GM18508 (cell line): ENCODE measurements around the gene CDK13.
"Not testable (repeated sequence)": the region's sequence is repeated elsewhere in the genome, so short reads cannot be mapped to it uniquely, and the experiment has no call there.

Experiments
- ATAC-seq: cut with Tn5 transposase; IDR thresholded peaks from one replicate; pipeline ENCODE4 v1.9.1; 2021; ENCODE audit warnings: moderate number of reproducible peaks; ENCODE audit not compliant: insufficient read depth, unreplicated experiment

CDK13 gene

DNA sequence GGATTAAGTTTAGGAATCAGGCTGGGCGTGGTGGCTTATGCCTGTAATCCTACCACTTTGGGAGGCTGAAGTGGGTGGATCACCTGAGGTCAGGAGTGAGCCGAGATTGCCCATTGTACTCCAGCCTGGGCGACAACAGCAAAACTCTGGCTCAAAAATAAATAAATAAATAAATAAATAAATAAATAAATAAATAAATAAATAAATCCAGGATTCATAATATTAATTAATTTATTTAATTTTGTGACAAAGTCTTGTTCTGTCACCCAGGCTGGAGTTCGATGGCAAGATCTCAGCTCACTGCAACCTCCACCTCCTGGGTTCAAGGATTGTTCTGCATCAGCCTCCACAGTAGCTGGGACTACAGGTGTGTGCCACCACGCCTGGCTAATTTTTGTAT lies 188.9 kb downstream of the CDK13 start:
- ATAC-seq = no peak

DNA sequence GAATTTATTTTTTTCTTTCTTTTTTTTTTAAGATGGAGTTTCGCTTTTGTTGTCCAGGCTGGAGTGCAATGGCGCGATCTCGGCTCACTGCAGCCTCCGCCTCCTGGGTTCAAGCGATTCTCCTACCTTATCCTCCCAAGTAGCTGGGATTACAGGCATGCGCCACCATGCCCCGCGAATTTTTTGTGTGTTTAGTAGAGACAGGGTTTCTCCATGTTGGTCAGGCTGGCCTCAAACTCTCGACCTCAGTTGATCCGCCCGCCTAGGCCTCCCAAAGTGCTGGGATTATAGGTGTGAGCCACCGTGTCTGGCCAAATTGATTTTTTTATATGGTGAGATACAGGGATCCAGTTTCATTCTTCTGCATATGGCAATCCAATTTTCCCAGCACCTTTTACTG lies 189.8 kb downstream of the CDK13 start:
- ATAC-seq = not testable (repeated sequence)

DNA sequence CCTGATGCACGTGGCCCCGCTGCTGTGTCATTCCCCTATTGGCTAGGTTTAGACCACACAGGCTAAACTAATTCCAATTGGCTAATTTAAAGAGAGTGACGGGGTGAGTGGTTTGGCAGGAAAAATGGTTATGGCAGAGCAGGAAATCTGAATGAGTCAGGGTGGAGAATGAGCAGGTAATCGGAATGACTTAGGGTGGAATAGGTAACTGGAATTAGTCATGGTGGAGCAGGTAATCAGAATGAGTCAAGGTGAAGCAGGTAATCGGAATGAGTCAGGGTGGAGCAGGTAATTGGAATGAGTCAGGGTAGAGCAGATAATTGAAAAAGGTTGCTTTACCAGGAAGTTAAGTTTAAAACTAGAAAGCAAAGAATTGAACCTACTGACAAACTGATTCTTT lies 191.9 kb downstream of the CDK13 start:
- not testable (repeated sequence) for ATAC-seq

DNA sequence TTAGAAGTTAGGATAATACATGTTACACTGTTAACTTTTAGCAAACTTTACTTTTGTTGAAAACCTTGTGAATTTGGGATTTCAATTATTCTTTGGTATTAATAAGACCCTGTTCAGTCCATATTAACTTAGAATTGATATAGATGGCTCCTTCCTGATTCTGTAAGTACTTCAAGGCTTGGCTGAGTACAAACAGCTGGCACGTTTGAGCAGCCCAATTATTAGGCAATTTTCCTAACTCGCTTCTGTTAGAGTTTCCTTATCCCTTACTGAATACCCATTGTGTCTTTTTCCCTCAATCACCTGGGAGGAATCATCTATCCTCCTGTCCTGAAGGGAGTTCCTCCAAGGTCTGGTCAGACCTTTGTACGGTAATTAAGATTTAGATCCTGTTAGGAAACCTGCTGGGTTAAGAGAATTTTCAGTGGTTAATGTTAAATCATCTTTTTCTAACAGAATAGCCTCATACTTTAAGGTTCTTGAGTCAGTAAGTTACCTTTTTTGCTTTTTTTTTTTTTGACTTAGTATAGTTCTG lies 195.6 kb downstream of the CDK13 start:
- not testable (repeated sequence) for ATAC-seq

DNA sequence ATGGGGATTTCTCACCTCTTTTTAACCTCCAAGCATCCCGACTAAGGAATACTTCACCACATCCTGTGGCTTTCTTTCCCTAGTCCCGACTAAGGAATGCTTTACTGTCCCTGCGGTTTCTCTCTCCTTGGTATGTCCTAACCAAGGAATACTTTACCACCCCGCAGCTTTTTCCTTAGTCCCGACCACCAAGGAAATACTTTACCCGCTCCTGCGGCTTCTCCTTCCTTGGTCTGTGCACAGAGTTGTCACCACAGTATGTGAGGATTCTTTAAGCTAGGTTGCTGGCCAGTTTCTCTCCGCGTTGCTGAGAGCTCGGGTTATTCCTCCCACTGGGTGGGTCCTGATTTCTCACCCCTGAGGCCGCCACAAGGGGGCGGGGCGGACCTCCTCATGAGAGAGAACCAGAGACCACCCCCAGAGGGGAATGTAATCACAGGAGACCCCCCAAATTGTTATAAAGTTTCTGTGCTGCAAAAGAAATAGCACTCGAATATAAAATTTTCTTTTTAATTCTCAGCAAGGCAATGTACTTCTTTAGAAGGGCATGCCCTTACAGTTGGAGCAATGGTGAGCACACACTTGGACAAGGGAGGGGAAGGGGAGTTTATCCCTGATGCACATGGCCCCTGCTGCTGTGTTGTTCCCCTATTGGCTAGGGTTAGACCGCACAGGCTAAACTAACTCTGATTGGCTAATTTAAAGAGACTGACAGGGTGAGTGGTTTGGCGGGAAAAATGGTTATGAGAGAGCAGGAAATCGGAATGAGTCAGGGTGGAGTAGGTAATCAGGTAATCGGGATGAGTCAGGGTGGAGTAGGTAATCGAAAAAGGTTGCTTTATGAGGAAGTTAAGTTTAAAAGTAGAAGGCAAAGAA lies 197.6 kb downstream of the CDK13 start:
- no peak for ATAC-seq

DNA sequence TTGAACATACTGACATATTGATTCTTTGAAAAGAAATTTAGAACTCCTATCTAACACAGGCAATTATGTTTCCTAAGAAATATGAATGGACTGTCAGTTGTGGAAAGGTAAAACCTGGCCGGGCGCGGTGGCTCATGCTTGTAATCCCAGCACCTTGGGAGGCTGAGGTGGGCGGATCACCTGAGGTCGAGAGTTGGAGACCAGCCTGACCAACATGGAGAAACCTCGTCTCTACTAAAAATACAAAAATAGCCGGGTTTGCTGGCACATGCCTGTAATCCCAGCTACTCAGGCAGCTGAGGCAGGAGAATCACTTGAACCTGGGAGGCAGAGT lies 198.2 kb downstream of the CDK13 start:
- ATAC-seq = not testable (repeated sequence)

DNA sequence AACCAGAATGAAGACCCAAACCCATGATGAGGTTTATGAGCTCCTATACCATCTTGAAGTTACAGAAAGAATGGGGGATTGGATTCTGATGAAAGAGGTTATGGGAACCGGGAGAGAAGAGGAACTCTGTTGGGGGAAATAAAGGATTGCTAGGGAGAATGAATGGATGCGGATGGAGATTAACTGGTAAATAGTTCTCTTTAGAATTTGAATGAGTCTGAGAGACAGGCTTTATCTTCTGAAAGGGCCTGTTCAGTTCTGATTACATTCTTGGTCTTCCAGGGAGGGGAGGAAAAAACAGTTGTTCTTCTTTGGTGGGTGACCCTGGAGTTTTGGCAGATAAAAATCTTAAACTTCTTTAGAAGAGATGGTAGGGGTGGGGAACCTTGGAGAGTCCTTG lies 198.6 kb downstream of the CDK13 start:
- no peak for ATAC-seq
